ENCODE data around the gene HCN3. TPM values are rescaled to one million over a fixed set of nuclear protein-coding genes. Genes with fewer than 3 reads are reported as not detected.

Gene HCN3
- total and polyA plus RNA-seq, 2 of the 13 experiments (the other 11 are each of a cell fraction or from before 2014, with no cell fraction given) = 2.4 to 10.2 TPM

- Histone ChIP-seq H3K79me2 (ENCODE audit: insufficient read depth, low read length) (peaks cover 8% of the 10 kb centered on the region), H3K27ac (ENCODE audit: extremely low read length, insufficient read depth, low read length) (peak overlapping the region; percentile 71), H3K9me3 (ENCODE audit: low read length) (no peaks in the 10 kb centered on the region), H4K20me1 (ENCODE audit: insufficient read depth, low read length) (no peaks in the 10 kb centered on the region), H3K27me3 (ENCODE audit: control insufficient read depth in 1 of 2, insufficient read depth in 2 of 2, low read length in 2 of 2) (no peaks in the 10 kb centered on the region), H3K4me1 (ENCODE audit: insufficient read depth, low read length) (peaks cover 45% of the 10 kb centered on the region), H2AFZ (ENCODE audit: low read length) (no peak overlapping the region), H3K9ac (ENCODE audit: insufficient read depth, low read depth, low read length) (peak overlapping the region; percentile 0; the same call in 1 of the 2 replicates), H3K4me3 (replicated peaks in 1 of 3; ENCODE audit: insufficient read depth in 1 of 3, low read depth in 2 of 3, low read length in 3 of 3) (peak overlapping the region in 1 of 3 experiments; percentile 41; a peak in 2 of 6 replicates), H3K36me3 (replicated peaks in 1 of 2; ENCODE audit: control insufficient read depth in 1 of 2, insufficient read depth in 2 of 2, low read length in 2 of 2) (peaks cover 1 to 9% of the 10 kb centered on the region in 2 experiments; a peak in 2 of 5 replicates), H3K4me2 (ENCODE audit: low read depth, low read length) (peak overlapping the region; percentile 68)
- ChIA-PET POLR2A (interaction anchor here (0.9 to 3.0 kb wide), 13 partner anchors 8 to 311 kb away, joined by 3 to 24 read pairs (median 6); partner anchors contain the start of genes ASH1L, CLK2, FDPS and SCAMP3), CTCF (ENCODE audit: low intra/inter-chr PET ratio, low total read pairs) (interaction anchor here (0.9 to 4.0 kb wide), 5 partner anchors 45 to 340 kb away, joined by 3 to 71 read pairs (median 14); partner anchors contain the start of gene FDPS)
- WGBS (ENCODE audit: low lambda C conversion rate) = 78% methylated on average over 3 of the region's 7 CpGs
- TF ChIP-seq ZMAT3 (CRISPR knock-in tag; conservative IDR thresholded peaks at IDR 0.05) = no peak
- TF ChIP-seq RORA (CRISPR knock-in tag; IDR thresholded peaks at IDR 0.05) = no peak
- 0 out of 2 replicates have a peak, but pooled peaks have one; percentile 20 for TF ChIP-seq SP2 (CRISPR knock-in tag; IDR thresholded peaks at IDR 0.05)
- no peak for TF ChIP-seq ZNF652 (CRISPR knock-in tag; IDR thresholded peaks at IDR 0.05; ENCODE audit: borderline replicate concordance, low read depth)
- no peak for TF ChIP-seq NONO (IDR thresholded peaks at IDR 0.05)
- TF ChIP-seq NONO (CRISPR knock-in tag; conservative IDR thresholded peaks at IDR 0.05) = 0 out of 2 replicates have a peak, but pooled peaks have one; percentile 7
- TF ChIP-seq ZNF678 (CRISPR knock-in tag; IDR thresholded peaks at IDR 0.05) = no peak
- TF ChIP-seq ZNF501 (CRISPR knock-in tag; IDR thresholded peaks at IDR 0.05) = 0 out of 2 replicates have a peak, but pooled peaks have one; percentile 4
- no peak for TF ChIP-seq NBN (conservative IDR thresholded peaks at IDR 0.05)
- TF ChIP-seq TFDP1 (CRISPR knock-in tag; IDR thresholded peaks at IDR 0.05; ENCODE audit: borderline replicate concordance) = no peak
- no peak for TF ChIP-seq ISL2 (CRISPR knock-in tag; IDR thresholded peaks at IDR 0.05)
- TF ChIP-seq HNF1B (CRISPR knock-in tag; IDR thresholded peaks at IDR 0.05) = 0 out of 2 replicates have a peak, but pooled peaks have one; percentile 18
- TF ChIP-seq KDM3A (CRISPR knock-in tag; IDR thresholded peaks at IDR 0.05; ENCODE audit: low read depth) = no peak
- no peak for FAIRE-seq
- DNase-seq (ENCODE audit: low spot score) = no peak
- no TSS peak for BruUV-seq (replicated peaks)
- in situ Hi-C loops (cut with HindIII; ENCODE audit: extremely low pct_ligation_motif_present, low pct_unique_long_range_greater_than_20kb) (loop anchor here (10.0 kb wide), 1 partner anchor 53 kb away; the partner anchor contains the start of genes FDPS and PKLR), intact Hi-C loops (cut with micrococcal nuclease; ENCODE audit: unreplicated experiment) (loop anchor here (2.0 kb wide), 2 partner anchors 45 to 339 kb away; partner anchors contain the start of gene THBS3)
- ATAC-seq = no peak
These were observed 25.7 kb upstream of the HCN3 start for GRCh38 chr1:155251566-155251965.
